NCI-H226 (cell line): ENCODE results near the gene ZNF408.
"Not testable (repeated sequence)": the region's sequence is repeated elsewhere in the genome, so short reads cannot be mapped to it uniquely, and the experiment has no call there.

Experiments
- DNase-seq: peaks from one replicate; pipeline ENCODE4 v3.0.0-alpha.2; 2015

The ZNF408 gene

GRCh38 chr11:46698597-46698996 lies 2.2 kb upstream of the ZNF408 start:
- DNase-seq, result no peak

GRCh38 chr11:46701078-46701654 lies 335 bp downstream of the ZNF408 start:
- DNase-seq, result no peak

GRCh38 chr11:46705070-46705688 lies 4.3 kb downstream of the ZNF408 start:
- DNase-seq, result no peak

- no peak for DNase-seq
Observed at GRCh38 chr11:46706886-46707285, 6.1 kb downstream of the ZNF408 start.

- DNase-seq, result not testable (repeated sequence)
Observed at GRCh38 chr11:46709351-46709750, 8.5 kb downstream of the ZNF408 start.

GRCh38 chr11:46710821-46711269 lies 10.0 kb downstream of the ZNF408 start:
- peak; percentile 49 for DNase-seq

- DNase-seq, result no peak
Observed at GRCh38 chr11:46711303-46711702, 10.5 kb downstream of the ZNF408 start.

GRCh38 chr11:46712874-46713576 lies 12.2 kb downstream of the ZNF408 start:
- no peak for DNase-seq

- DNase-seq, result not testable (repeated sequence)
Observed at GRCh38 chr11:46717825-46718154, 17.0 kb downstream of the ZNF408 start.

GRCh38 chr11:46718155-46719019 lies 17.6 kb downstream of the ZNF408 start:
- DNase-seq, result no peak

GRCh38 chr11:46719048-46719542 lies 18.3 kb downstream of the ZNF408 start, which contains the start of gene F2:
Gene F2 (plus strand): TSS chr11:46719213. CDS start chr11:46719236, 23 bp downstream.
- DNase-seq, result no peak

GRCh38 chr11:46719543-46720218 lies 18.9 kb downstream of the ZNF408 start:
- DNase-seq, result no peak

GRCh38 chr11:46721286-46721685 lies 20.5 kb downstream of the ZNF408 start:
- no peak for DNase-seq

- no peak for DNase-seq
Observed at GRCh38 chr11:46722566-46723358, 21.9 kb downstream of the ZNF408 start.

GRCh38 chr11:46723359-46723680 lies 22.5 kb downstream of the ZNF408 start:
- DNase-seq, result no peak

GRCh38 chr11:46724088-46724487 lies 23.3 kb downstream of the ZNF408 start:
- DNase-seq, result no peak

- DNase-seq, result no peak
Observed at GRCh38 chr11:46725338-46726205, 24.7 kb downstream of the ZNF408 start.

GRCh38 chr11:46726206-46726862 lies 25.5 kb downstream of the ZNF408 start:
- DNase-seq, result no peak

GRCh38 chr11:46727952-46728658 lies 27.3 kb downstream of the ZNF408 start:
- no peak for DNase-seq

- no peak for DNase-seq
Observed at GRCh38 chr11:46728659-46729040, 27.8 kb downstream of the ZNF408 start.
